RWPE2 (cell line): ENCODE results near the gene C6orf47.

ENCODE experiments used
- ATAC-seq: fragments of 200-7000 bp; cut with Tn5 transposase; 3 replicates; pipeline ENCODE4 v1.9.1; 2021; ENCODE audit warnings: low read depth
- DNase-seq: peaks from one replicate; pipeline ENCODE4 v3.0.0-alpha.2; 2020; ENCODE audit warnings: low spot score
- H3K27ac ChIP-seq: fragments of 450-650 bp; 2 replicates; pipeline ENCODE4 v1.5.1; 2017; ENCODE audit warnings: mild to moderate bottlenecking; ENCODE audit not compliant: poor library complexity, severe bottlenecking
- H3K27me3 ChIP-seq: fragments of 250-450 bp; sonication (Bioruptor Pico); 2 replicates; pipeline ENCODE4 v1.5.1; 2021; ENCODE audit warnings: mild to moderate bottlenecking, moderate library complexity; ENCODE audit not compliant: insufficient read depth, poor library complexity, severe bottlenecking
- H3K36me3 ChIP-seq: fragments of 250-450 bp; sonication (Bioruptor Pico); 2 replicates; pipeline ENCODE4 v1.5.1; 2020; ENCODE audit warnings: low read depth, mild to moderate bottlenecking, moderate library complexity
- H3K4me1 ChIP-seq: fragments of 250-450 bp; sonication (Bioruptor Pico); 2 replicates; pipeline ENCODE4 v1.5.1; 2021; ENCODE audit warnings: mild to moderate bottlenecking, moderate library complexity; ENCODE audit not compliant: insufficient read depth, poor library complexity, severe bottlenecking
- H3K4me3 ChIP-seq: fragments of 250-450 bp; sonication (Bioruptor Pico); 2 replicates; pipeline ENCODE4 v1.5.1; 2021; ENCODE audit warnings: mild to moderate bottlenecking, moderate library complexity; ENCODE audit not compliant: severe bottlenecking
- H3K9me3 ChIP-seq: fragments of 250-450 bp; sonication (Bioruptor Pico); 2 replicates; pipeline ENCODE4 v1.5.1; 2021; ENCODE audit warnings: mild to moderate bottlenecking, moderate library complexity; ENCODE audit not compliant: severe bottlenecking
- TF ChIP-seq, protein P1 (sequence below): fragments of 450-650 bp; IDR thresholded peaks from one replicate; pipeline ENCODE4 v1.5.1; 2017; ENCODE audit warnings: mild to moderate bottlenecking, moderate library complexity; ENCODE audit not compliant: poor library complexity, severe bottlenecking

The C6orf47 gene

DNA sequence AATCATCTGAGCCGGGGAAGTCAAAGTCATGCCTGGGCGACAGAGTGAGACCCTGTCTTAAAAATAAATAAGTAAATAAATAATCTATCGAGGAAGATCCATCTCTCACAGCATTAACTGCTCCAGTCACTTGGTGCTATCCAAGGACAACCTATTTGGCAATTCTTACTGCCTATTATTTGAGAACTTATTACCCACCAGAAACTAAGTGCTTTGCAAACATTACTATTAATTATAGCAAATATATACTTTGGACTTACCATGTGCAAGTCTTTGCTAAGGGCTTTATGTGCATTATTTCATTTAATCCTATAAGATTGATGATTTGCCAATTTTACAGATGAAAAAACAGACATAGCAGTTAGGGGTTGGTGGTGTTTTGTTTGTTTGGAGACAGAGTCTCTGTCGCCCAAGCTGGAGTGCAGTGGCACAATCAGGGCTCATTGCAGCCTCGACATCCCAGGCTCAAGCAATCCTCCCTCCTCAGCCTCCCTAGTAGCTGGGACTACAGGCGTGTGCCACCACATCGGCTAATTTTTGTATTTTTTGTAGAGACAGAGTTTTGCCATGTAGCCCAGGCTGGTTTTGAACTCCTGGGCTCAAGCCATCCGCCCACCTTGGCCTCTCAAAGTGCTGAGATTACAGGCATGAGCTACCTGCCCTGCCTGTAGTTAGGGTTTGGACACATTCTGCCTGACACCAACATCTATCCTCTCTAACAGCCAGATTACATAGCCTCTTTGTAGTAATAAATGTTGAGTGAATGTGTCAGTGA, 5.8 kb downstream of the C6orf47 start:
- TF ChIP-seq, protein P1, sequence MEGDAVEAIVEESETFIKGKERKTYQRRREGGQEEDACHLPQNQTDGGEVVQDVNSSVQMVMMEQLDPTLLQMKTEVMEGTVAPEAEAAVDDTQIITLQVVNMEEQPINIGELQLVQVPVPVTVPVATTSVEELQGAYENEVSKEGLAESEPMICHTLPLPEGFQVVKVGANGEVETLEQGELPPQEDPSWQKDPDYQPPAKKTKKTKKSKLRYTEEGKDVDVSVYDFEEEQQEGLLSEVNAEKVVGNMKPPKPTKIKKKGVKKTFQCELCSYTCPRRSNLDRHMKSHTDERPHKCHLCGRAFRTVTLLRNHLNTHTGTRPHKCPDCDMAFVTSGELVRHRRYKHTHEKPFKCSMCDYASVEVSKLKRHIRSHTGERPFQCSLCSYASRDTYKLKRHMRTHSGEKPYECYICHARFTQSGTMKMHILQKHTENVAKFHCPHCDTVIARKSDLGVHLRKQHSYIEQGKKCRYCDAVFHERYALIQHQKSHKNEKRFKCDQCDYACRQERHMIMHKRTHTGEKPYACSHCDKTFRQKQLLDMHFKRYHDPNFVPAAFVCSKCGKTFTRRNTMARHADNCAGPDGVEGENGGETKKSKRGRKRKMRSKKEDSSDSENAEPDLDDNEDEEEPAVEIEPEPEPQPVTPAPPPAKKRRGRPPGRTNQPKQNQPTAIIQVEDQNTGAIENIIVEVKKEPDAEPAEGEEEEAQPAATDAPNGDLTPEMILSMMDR: no peak
- peaks cover 20% of the 10 kb centered on the region for H3K36me3 ChIP-seq
- no peak overlapping the region for H3K4me3 ChIP-seq
- ATAC-seq: no peak
- H3K4me1 ChIP-seq: no peaks in the 10 kb centered on the region
- H3K27ac ChIP-seq: no peak overlapping the region
- H3K27me3 ChIP-seq: no peaks in the 10 kb centered on the region
- no peaks in the 10 kb centered on the region for H3K9me3 ChIP-seq
- no peak for DNase-seq

DNA sequence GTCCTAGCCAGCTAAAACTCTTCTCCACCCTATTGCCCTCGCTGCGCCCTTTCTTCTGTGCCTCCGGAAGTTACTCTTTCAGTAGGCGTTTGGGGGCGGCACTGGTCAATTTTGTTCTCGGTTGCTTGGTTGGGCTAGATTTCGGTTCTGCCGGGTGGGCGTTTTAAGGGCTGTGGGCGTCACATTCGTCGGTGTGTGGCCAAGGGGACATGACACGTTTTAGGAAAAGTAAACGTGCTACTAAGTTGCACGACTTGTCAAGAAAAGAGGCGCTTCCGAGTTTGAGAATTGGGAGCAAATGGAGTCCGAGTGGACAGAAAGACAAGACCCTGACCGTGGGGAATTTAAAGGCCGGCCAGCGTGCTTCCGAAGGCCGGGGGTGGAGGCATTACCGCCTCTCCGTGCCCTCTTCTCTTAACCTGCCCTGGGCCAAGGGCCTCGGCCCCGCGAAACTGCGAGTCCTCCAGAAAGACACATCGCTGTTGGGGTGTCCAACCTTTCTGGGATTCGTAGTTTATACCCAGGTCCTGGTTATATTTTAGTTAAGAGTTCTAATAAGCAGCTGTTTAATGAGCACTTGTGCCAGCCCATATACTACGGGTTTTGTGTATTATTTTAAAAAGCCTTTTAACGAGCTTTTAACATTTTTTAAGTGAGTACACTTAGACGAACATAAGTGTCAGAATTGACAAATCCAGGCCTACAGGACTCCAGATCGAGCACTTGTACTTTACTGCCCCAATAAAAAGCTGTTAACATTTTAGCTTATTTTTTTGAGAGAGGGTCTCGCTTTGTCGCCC, 7.5 kb downstream of the C6orf47 start:
- ATAC-seq: peak; percentile 69
- Histone ChIP-seq H3K36me3 (peaks cover 36% of the 10 kb centered on the region), H3K9me3 (no peaks in the 10 kb centered on the region), H3K27me3 (no peaks in the 10 kb centered on the region), H3K4me3 (peak overlapping the region; percentile 93), H3K27ac (peak overlapping the region; percentile 84), H3K4me1 (no peaks in the 10 kb centered on the region)
- TF ChIP-seq, protein P1: peak; percentile 11
- peak; percentile 84 for DNase-seq

GRCh38 chr6:31651602-31652191, 8.9 kb downstream of the C6orf47 start:
- Histone ChIP-seq H3K9me3 (no peaks in the 10 kb centered on the region), H3K27me3 (no peaks in the 10 kb centered on the region), H3K4me3 (peak overlapping the region; percentile 93), H3K36me3 (peaks cover 50% of the 10 kb centered on the region), H3K4me1 (no peaks in the 10 kb centered on the region), H3K27ac (peak overlapping the region; percentile 84)
- TF ChIP-seq, protein P1: no peak
- no peak for DNase-seq
- peak; percentile 54 for ATAC-seq

DNA sequence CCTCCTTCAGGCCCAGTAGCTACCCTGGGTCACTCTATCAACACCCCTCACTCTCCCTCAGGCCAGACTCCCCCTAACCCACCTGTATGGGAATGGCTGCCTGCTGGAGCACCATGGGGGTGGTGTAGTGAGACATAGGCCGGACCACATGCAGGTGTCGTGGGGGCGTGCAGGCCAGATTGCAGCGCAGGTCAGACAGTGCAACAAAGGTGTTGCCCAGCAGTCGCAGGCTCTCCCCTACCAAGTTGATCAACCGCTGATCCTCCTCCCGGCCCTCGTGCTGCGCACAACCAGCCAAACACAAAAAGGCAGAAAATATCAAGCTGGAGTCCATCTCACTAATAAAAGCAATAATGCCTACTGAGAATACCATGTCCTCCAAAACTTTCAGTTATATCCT, 15.3 kb downstream of the C6orf47 start:
- peaks cover 86% of the 10 kb centered on the region for H3K36me3 ChIP-seq
- no peaks in the 10 kb centered on the region for H3K4me1 ChIP-seq
- DNase-seq: no peak
- no peak overlapping the region for H3K27ac ChIP-seq
- H3K9me3 ChIP-seq: no peaks in the 10 kb centered on the region
- H3K27me3 ChIP-seq: no peaks in the 10 kb centered on the region
- no peak for ATAC-seq
- no peak overlapping the region for H3K4me3 ChIP-seq
- TF ChIP-seq, protein P1: no peak
